ENCODE data around the gene DKC1.

The DKC1 gene

GRCh38 chrX:154738011-154738738 lies 24.5 kb upstream of the DKC1 start:
- no peak for DNase-seq

DNA sequence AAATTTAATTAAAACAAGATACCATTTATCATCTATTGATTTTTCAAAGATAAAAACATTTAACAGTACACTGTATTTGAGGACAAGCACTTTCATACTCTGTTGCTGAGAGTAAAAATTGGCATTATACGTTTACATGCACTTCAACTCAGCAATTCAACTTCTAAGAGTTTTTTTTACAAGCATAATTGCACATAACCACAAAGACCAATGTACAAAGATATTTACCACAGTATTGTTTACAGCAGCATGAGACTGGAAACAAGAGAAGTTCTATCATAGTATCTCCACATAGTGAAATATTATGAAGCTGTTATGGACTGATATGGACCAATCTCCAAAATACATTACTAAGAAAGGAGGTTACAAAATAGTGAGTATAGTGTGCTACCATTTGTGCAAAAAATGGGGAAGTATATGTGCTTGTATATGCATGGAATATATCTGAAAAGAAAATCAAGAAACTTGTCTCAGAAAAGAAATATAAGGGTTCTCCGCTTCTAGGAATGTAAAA lies 22.7 kb upstream of the DKC1 start:
- no peak for DNase-seq

DNA sequence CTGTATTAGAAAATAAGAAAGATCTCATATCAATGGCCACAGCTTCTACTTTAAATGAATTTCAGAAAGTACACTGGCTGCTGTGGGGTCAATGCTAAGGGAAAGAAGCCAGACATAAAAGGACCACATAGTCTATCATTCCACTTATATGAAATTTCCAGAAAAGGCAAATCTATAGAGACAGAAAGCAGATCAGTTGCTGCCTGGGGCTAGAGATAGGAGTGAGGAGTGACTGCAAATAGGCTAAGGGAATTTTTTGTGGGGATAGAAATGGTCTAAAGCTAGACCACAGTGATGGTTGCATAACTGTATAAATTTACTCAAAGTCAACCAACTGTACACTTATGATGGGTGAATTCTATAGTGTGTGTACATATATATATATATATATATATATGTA lies 20.1 kb upstream of the DKC1 start:
- no peak for DNase-seq

- no peak for DNase-seq
These were observed 13.8 kb upstream of the DKC1 start for GRCh38 chrX:154748712-154749339.

GRCh38 chrX:154749856-154750255 lies 12.8 kb upstream of the DKC1 start:
- DNase-seq = peak; percentile 44

GRCh38 chrX:154750301-154751202 lies 12.1 kb upstream of the DKC1 start, which contains the start of gene GAB3:
TSS of gene GAB3 (minus strand) at chrX:154751077. CDS start at chrX:154751025, 52 bp downstream.
- DNase-seq = peak; percentile 21

DNA sequence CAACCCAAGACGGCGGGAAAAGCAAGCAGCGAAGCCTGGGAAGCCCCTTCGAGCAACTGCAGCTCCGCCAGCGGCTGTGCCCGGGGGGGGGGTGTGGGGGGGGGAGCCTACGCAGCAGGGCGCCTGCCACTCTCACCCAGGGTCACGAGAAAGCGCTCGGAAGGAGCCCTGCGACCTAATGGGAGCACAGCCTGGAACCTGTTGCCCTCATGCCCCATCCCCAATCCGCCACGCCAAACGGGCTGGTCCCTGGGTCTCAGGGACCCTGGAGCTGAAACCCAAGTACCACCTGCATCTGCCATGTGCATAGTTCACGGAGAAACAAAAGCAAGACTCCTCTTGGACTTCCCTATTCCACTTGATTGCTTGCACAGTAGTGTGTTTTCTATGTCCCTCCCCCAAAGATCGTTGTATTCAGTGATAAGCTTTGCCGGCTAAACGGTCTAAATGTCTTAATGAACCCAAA lies 11.4 kb upstream of the DKC1 start:
- no peak for DNase-seq

- peak; percentile 78 for DNase-seq
These were observed 10.9 kb upstream of the DKC1 start for GRCh38 chrX:154751669-154752271.

GRCh38 chrX:154758696-154759095 lies 4.0 kb upstream of the DKC1 start:
- DNase-seq = no peak

GRCh38 chrX:154761977-154762536 lies 607 bp upstream of the DKC1 start:
- no peak for DNase-seq

- DNase-seq = no peak
These were observed 12.0 kb downstream of the DKC1 start for GRCh38 chrX:154774622-154775021.

- no peak for DNase-seq
These were observed 13.0 kb downstream of the DKC1 start for GRCh38 chrX:154775419-154776349.

DNA sequence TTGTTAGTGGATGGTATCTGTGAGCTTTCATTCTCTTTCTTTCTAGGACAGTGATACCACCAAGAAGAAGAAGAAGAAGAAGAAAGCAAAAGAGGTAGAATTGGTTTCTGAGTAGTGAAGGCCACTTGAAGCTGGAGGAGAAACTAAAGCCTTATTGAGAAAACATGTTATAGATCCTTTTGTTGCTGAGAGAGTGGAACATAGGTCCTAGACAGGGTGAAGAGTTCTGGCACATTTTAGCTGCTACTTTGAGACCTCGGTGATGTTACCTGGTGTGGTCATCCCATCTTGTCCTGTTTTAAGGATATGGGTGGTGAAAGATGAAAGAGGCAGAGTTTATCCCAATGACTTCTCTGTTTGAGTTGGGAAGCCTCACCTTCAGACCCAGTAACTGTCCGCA lies 14.1 kb downstream of the DKC1 start:
- no peak for DNase-seq

DNA sequence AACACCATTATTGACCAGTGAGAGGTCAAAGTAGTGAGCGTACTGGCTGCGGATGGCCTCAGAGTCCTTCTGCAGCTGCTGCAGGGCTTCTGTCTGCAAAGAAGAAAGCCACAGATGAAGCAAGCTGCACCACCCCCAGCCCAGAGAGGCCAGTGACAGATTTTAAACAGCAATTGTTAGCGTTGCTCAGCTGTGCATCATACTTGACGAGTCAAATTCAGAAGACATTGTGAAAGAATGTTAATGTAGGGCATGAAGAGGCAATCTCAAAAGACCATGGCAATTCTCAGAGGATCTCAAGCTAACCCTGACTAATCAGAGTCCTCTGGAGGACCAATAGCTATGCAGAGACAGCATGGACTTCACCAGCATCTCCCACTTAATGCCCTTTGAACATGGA lies 16.6 kb downstream of the DKC1 start:
- no peak for DNase-seq

DNA sequence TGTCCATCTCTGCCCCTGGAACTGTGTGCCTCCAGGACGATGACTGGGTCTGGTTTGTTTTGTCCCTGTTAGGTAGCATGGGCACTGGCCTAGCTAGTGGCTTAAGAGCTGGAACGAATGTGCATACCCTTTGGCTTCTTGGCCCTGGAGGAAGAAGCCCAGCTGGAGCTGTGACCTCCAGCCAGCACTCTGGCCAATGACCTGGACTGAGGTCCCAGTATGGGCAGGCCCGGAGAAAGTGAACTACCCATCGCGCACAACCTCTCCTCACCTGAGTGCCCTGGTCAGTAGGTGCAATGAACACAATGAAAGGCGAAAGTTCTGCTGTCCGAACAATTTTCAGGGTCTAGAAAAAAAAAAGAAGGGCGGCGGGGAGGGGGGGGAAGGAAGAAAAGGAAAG lies 18.3 kb downstream of the DKC1 start:
- no peak for DNase-seq

- no peak for DNase-seq
These were observed 21.7 kb downstream of the DKC1 start for GRCh38 chrX:154784149-154784995.

GRCh38 chrX:154785716-154786115 lies 23.1 kb downstream of the DKC1 start:
- DNase-seq = no peak

DNA sequence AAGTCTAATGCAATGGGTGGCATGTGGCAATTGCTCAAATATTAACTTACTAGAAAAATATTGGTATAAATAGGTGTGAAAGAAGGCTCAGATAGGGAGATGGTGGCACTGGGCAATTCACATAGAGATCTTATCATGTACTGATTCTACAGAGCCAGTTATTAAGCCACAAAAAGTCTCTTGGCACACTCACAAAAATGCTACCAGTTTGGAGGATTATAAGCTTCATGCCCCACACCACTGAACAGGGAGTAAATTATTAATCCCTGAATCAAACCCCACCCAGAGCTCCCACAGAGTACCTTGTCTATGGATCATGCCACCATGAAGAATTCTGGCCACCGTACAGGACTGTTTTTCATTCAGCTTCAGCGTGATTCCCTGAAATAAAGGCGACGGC lies 28.8 kb downstream of the DKC1 start:
- DNase-seq = no peak

- no peak for DNase-seq
These were observed 29.3 kb downstream of the DKC1 start for GRCh38 chrX:154791939-154792338.

GRCh38 chrX:154793084-154793795 lies 30.6 kb downstream of the DKC1 start:
- no peak for DNase-seq
